OCI-LY1 (cell line): Measurements from ENCODE around the gene ATP2C1.

Experiments
- EZH2 ChIP-seq: fragments of 200-600 bp; sonication (generic), shearing (Covaris generic); IDR thresholded peaks from 2 replicates; pipeline ENCODE4 v1.8.0; 2017; ENCODE audit warnings: borderline replicate concordance, mixed run types, mild to moderate bottlenecking, antibody characterized with exemption, low read length, moderate library complexity, mixed read lengths
- TF ChIP-seq, protein P1 (sequence below): fragments of 200-600 bp; sonication (generic), shearing (Covaris generic); IDR thresholded peaks from 2 replicates; pipeline ENCODE4 v1.5.1; 2017; ENCODE audit warnings: mild to moderate bottlenecking, antibody characterized with exemption, low read length, moderate library complexity, mixed read lengths

- TF ChIP-seq, protein P1, sequence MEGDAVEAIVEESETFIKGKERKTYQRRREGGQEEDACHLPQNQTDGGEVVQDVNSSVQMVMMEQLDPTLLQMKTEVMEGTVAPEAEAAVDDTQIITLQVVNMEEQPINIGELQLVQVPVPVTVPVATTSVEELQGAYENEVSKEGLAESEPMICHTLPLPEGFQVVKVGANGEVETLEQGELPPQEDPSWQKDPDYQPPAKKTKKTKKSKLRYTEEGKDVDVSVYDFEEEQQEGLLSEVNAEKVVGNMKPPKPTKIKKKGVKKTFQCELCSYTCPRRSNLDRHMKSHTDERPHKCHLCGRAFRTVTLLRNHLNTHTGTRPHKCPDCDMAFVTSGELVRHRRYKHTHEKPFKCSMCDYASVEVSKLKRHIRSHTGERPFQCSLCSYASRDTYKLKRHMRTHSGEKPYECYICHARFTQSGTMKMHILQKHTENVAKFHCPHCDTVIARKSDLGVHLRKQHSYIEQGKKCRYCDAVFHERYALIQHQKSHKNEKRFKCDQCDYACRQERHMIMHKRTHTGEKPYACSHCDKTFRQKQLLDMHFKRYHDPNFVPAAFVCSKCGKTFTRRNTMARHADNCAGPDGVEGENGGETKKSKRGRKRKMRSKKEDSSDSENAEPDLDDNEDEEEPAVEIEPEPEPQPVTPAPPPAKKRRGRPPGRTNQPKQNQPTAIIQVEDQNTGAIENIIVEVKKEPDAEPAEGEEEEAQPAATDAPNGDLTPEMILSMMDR: no peak
- TF ChIP-seq EZH2: no peak
Observed at GRCh38 chr3:130946882-130947281, 53.0 kb downstream of the ATP2C1 start.
